ENCODE measurements around the gene COL4A6.
"Not testable (repeated sequence)": the region's sequence is repeated elsewhere in the genome, so short reads cannot be mapped to it uniquely, and the experiment has no call there.

Gene COL4A6

DNA sequence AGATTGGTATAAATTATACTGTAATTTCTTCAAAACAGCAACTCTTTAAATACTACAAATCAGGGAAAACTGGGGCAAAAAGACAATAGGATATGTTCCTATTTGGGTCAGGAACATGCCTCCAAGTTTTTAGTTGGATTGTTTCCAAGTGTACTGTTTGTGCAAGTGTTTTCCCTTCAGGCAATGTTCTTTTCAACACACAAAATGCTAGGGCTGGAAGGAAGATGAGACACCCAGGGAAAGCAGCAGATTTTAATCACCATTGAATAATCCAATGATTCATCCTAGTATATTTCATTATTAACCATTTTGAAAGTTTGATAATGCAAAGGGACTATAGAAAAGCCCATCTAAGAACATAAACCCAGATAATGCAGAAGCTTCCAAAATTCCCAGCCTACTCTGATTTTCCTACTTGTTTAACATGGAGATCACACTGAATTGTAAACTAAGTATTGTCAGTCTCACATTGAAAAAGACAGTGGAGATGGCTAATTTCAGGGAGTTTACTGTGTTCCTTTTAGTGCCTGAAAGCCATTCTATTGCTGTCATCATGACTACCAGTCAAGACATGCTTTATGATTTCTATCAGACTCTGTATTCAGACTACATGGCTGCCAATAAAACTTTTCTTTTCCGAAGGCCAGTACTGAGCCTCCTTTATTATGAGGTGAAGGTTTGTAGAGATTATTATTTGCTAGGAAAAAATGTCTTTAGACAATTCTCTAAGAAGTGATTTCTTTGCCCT, 38.6 kb downstream of the COL4A6 start:
- no peak for DNase-seq (ENCODE audit: low read depth in 2 of 2)

DNA sequence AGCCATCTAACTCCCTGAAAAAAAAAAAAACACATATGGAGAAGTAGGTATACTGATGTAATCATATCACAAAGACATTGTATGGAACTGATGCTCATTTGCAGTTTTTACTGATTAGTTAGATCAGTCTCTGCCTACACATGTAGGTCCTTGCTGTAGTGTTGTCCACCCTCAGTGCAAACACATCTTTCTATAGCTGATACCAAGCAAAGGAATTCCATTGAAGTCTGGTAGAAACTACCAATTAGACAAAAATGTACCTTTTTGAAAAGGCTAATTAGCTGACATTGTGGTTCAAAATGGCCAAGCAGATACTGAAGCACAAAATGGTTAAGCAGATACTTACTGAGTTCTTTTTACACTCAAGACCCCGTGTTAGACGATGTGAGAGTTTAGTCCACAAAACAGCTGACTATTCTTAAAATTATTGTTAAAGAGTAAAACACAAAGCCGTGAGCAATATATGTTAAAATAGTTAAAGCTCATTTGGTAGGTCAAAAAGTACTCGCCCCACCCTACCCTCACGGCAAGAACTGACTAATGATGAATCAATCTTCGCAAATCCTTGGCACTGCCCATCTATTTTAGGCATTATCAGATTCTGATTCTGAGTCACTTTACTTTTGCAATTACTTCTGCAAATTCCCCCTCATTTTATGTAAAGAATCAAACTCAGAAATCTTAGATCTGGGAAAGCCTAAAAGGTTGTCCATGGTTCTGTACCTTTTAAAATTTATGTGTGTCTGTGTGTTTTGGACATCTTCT, 40.4 kb downstream of the COL4A6 start:
- DNase-seq (ENCODE audit: low read depth in 2 of 2): no peak

DNA sequence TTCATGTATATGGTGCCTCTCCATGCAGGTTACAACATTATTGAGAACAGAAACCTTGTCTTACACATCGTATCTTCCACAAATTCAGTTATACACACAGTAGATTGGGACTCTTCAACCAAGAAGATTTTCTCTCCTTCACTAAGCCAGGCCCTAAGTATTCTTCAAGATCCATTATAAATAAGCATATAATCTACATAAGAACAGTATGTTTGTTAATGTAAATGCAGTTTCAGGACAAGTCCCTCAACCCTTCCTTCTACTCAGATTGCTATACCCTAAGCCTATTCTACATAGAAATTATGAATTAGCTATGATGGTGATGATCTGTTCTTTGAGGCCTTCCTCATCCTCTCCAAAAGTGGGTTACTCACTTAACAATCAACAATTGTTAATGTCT, 41.2 kb downstream of the COL4A6 start:
- DNase-seq (ENCODE audit: low read depth in 2 of 2): no peak

DNA sequence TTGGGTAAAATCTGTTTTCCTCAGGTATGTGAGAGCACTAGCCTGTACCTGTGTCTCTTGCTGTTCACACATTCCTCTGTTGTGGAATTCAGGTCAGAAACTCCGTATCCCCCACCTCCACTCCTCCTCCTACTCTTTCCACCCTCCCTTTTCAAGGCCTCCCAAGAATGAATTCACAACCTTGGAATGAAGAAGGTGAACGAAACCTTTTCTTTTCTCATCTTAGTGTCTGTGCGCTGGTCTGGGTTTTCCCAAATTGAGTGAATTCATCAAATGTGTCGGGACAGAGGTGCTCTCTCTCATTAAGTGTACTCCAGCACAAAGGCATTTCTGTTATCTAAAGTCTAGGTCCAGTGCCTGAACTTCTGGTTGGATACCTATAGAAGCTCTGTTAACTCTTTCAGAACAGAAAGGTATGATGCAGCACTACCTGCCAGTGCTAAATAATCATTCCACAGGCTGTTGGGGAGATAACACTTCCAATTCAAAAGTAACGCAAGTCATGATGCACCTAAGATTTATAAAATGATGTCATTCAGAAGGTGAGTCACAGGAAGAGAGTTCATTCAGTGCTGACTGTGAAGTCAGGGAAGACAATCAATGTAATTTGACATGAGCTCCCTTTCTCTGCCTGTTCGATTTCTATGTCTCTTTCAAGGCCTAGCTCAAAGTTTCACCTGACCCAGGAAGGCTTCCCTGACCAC, 41.9 kb downstream of the COL4A6 start:
- no peak for DNase-seq (ENCODE audit: low read depth in 2 of 2)

DNA sequence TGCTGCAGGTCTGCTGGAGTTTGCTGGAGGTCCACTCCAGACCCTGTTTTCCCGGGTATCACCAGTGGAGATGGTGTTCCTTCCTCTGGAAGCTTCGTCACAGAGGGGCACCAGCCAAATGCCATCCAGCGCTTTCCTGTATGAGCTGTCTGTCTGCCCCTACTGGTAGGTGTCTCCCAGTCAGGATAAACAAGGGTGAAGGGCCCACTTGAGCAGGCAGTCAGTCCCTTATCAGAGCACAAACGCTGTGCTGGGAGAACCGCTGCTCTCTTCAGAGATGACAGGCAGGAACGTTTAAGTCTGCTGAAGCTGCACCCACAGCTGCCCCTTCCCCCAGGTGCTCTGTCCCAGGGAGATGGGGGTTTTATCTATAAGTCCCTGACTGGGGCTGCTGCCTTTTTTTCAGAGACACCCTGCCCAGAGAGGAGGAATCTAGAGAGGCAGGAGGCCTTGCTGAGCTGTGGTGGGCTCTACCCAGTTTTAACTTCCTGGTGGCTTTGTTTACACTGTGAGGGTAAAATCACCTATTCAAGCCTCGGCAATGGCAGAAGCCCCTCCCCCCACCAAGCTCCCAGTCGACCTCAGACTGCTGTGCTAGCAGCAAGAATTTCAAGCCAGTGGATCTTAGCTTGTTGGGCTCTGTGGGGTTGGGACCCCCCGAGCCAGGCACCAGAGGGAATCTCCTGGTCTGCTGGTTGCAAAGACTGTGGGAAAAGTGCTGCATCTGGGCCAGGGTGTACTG, 47.1 kb downstream of the COL4A6 start:
- not testable (repeated sequence) for DNase-seq (ENCODE audit: low read depth in 2 of 2)

DNA sequence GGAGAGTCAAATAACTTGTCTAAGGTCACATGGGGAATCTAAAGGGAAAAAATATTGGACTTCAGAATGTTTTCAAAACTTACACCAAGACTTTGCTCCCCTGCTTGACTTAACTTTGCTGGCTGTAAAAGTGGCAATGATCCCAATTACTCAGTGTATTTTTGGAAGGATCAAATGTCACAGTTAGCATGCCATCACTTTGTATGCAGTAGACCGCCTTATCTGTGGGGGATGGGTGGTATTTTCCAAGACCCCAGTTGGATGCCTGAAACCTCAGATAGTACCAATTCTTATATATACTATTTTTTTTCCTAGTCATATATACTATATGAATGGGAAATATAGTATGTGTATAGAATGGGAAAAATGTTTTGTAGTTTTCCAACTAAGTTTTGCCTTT, 53.4 kb downstream of the COL4A6 start:
- DNase-seq (ENCODE audit: low read depth in 2 of 2): no peak

GRCh38 chrX:108380222-108380621, 58.0 kb downstream of the COL4A6 start:
- DNase-seq (ENCODE audit: low read depth in 2 of 2): no peak

GRCh38 chrX:108376821-108377220, 61.4 kb downstream of the COL4A6 start:
- DNase-seq (ENCODE audit: low read depth in 2 of 2): not testable (repeated sequence)

DNA sequence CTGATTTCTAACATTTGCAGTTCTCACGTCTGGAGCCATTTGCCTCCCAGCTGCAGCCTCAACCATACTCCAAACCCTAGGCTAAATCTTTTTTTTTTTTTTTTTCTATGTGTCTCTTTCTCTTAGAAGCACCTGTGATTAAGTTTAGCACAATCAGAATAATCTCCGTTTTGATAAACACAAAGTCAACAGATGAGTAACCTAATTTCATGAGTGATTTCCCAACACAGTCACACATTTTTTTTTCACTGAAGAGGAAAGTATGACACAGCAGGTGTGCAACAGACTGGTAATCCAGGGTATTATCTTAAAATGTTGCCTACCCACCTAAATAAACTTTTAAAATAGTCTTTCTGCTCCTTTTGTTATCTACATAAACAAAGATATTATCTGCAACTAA, 62.6 kb downstream of the COL4A6 start:
- not testable (repeated sequence) for DNase-seq (ENCODE audit: low read depth in 2 of 2)

GRCh38 chrX:108366644-108367406, 71.4 kb downstream of the COL4A6 start:
- no peak for DNase-seq (ENCODE audit: low read depth in 2 of 2)

GRCh38 chrX:108362026-108362425, 76.2 kb downstream of the COL4A6 start:
- no peak for DNase-seq (ENCODE audit: low read depth in 2 of 2)

GRCh38 chrX:108361316-108361715, 76.9 kb downstream of the COL4A6 start:
- DNase-seq (ENCODE audit: low read depth in 2 of 2): no peak

DNA sequence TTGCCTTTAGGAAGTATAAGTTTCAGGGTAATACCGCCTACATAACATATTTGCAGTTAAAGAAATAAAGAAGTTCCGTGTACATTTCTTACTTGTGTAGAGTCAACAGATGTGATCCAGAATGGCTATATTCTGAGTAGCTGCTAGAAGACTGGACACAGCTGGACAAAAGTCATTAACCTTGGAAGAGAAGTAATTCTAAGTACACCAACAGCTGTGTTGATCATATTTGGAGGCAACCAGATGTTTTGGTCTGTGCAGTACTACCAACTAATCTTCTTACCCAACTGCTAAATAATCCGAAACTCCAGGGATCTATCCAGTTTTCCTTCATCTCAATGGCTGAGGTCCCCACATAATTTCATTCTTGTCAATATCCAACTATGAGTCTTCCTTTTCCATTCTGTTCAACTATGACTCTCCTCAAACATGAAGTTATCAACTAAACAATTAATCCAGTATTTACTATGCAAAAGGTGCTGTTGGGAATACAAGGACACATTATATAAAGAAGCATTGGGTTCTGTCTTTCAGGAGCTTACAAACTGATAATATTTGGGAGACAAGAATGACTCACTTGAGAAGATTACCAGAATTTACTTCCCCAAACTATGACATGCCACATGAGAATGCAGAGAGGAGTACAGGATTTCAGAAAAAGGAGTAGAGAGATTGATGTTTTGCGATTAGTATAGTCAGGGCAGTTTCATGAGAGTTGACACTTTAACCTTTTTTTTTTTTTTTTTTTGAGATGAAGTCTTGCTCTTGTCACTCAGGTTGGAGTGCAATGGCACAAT, 78.2 kb downstream of the COL4A6 start:
- DNase-seq (ENCODE audit: low read depth in 2 of 2): no peak

- no peak for DNase-seq (ENCODE audit: low read depth in 2 of 2)
Observed at GRCh38 chrX:108353452-108353851, 84.8 kb downstream of the COL4A6 start.

GRCh38 chrX:108349210-108349609, 89.0 kb downstream of the COL4A6 start:
- no peak for DNase-seq (ENCODE audit: low read depth in 2 of 2)

GRCh38 chrX:108348525-108348924, 89.7 kb downstream of the COL4A6 start:
- no peak for DNase-seq (ENCODE audit: low read depth in 2 of 2)

DNA sequence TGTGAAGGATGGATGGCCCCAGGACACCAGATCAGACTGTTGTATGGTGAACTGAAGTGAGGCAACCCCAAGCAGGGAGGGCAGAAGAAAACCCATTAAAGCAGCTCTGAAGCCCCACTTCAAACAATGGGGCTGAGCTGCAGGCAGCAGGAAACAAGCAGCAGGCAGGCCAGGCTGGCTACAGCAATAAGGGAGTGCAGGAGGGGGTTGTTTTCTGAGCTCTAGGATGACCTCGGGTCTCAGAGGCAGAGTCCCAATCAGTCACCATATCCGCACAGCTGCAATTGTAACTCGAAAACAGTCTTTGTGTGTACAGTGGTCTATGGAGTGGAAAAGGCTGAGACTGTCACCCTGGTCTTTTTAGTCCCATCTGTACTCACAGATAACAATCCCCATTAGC, 90.4 kb downstream of the COL4A6 start:
- no peak for DNase-seq (ENCODE audit: low read depth in 2 of 2)

DNA sequence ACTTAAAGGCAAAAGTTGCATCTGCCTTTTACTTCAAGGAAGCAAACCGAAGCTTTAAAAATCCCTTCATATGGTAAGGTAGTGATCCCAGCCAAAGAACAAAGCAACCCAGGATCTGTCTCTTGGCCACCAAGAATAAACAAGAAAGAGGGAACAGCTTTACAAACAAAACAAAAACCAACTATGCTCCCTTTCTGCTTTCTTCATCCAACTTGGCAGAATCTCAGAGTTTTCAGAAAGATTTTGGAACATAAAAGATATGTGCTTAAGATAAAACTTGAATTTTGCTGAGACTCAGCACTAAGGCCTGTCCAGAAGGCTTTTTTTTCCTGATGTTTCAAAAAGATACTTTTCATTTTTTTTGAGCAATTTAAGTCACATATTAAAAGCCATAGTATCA, 94.0 kb downstream of the COL4A6 start:
- DNase-seq (ENCODE audit: low read depth in 2 of 2): no peak

GRCh38 chrX:108341947-108342346, 96.3 kb downstream of the COL4A6 start:
- no peak for DNase-seq (ENCODE audit: low read depth in 2 of 2)

DNA sequence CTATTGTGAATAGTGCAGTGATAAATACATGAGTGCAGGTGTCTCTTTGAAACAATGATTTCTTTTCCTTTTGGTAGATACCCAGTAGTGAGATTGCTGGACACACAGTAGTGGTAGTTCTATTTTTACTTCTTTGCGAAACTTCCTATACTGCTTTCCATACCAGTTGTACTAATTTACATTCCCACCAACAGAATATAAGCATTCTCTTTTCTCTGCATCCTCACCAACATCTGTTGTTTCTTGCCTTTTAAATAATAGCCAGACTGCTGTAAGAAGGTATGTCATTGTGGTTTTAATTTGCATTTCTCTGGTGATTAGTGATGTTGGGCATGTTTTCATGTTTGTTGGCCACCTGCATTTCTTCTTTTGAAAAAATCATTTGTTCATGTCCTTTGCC, 105.9 kb downstream of the COL4A6 start:
- no peak for DNase-seq (ENCODE audit: low read depth in 2 of 2)
